ENCODE results near the gene CAV1.

GRCh38 chr7:116548506-116548905, 23.7 kb downstream of the CAV1 start:
- no peak for TF ChIP-seq CTCF (IDR thresholded peaks at IDR 0.05)
- TF ChIP-seq ZFX (IDR thresholded peaks at IDR 0.05; ENCODE audit: borderline replicate concordance), result no peak
